ENCODE measurements around the gene ATG4D.
A peak's percentile ranks its signal among the peaks of the same experiment; 100 is the strongest.

Gene ATG4D

DNA sequence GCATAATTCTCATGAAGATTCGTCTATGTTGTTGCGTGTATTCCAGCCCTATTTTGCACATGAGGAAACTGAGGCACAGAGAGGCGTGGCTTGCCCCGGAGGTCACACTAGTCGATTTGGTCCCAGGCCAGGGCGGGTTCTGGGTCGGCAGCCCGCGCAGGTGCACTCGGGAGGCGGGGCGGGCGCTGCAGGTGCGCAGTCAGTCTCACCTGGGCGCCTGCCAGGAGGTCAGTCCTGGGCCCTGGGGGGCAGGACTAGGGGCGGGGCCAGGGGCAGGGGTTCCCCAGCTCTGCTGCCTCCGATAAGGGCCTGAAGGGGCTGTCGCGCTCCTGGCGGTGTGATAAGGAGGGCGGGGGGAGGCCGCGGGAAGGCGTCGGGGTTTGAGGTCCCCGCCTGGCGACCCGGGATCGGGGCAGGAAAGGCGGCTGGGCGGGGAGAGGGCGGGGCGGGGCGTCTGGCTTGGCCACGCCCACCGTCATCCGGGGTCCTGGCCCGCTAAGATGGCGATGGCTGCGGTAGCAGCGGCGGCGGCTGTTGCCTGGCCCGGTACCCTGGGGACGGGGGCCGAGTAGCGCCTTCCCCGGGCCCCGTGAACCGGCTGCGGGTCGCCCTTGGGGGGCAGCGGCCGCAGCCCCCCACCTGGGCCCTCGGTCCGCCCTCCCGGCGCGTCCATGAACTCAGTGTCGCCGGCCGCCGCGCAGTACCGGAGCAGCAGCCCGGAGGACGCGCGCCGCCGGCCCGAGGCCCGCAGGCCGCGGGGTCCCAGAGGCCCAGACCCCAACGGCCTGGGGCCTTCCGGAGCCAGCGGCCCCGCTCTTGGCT, at the start of gene ATG4D:
Gene ATG4D (plus strand): TSS at position 485 of the 822 bp plus-strand sequence. CDS start 187 bp downstream, at position 672.
- DNase-seq = peak; percentile 87

DNA sequence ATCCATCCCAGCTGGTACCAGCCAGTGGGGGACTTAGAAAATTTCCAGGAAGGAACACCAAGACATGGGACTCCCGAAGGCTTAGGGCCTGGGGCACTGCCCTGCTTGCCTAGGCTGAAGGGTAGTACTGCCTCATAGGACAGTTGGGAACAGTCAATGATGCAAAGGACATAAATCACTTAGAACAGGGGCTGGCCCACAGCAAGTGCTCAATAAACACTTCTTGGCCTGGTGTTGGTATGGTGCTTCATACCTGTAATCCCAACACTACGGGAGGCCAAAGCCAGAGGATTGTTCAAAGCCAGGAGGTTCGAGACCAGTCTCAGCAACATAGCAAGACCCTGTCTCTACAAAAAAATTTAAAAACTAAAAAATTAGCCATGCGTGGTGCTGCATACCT, 46.3 kb upstream of the ATG4D start:
- DNase-seq = no peak

DNA sequence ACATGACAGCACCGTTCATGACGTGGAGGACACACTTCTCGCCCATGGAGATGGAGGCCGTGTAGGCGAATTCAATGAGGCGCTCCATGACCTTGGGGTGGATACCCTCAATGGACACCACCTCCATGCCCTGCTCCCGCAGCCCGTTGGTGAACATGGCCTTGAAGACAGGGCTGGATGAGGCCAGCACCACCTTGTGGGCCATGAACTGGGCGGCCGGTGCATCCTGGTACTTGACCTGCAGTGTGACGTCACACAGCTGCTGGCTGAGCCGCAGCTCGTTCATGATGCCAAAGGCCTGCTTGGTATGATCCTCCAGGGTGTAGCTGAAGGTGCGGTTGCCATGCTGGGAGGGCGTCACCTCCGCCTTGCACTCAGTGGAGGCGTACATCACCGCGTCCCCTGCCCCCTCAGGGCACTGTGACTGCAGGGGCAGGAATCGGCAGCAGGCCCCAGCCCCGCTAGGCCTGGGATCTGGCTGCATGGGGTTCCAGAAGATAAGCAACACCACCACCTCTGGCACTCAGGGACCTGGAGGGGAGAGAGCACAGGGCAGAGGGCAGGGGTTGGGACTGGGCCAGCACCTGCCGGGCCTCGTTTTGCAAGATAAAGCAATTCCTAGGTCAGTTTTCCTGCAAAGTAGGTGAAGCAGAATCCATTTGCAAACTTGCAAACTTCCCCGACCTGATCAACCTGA, 44.0 kb upstream of the ATG4D start:
- no peak for DNase-seq

DNA sequence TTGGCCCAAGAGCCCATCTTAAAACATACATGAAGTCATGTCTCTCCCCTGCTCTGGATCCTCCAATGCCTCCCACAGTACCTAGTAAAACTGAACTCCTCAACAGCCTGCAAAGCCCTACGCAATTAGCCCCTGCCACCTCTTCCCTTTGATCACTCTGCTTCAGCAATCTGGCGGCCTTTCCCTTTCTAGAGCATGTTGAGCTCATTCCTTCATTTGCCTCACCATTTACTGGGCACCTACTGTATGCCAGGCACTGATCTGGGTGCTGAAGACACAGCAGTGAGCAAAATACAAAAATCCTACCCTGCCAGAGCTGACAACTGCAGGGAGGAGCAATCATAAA, 43.5 kb upstream of the ATG4D start:
- DNase-seq = no peak

DNA sequence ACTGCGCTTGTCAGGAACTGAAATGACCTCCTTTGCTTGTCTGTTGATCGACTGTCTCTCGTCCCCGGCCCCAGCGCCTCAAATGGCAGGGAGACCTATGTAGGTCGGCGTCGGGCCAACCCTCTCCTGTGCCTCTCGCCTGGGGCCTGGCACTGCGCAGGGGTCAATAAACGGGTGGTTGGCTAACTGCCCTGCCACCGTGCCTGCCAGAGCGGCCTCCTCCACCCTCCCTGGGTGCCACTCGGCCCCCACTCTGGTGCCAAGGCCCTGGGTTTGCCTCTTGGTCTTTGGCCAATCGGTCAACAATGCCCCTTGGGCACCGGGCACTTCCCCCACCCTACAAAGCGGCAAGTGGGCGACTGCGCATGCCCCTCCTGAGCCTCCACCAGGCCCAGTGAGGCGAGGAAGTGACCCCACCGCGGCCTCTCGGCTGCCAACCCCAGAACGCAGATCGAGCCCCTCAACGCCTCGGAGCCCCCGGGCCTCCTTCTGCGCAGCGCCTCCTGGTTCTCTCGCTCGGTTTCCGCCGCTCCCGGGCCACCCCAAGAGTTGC, 41.7 kb upstream of the ATG4D start:
- DNase-seq = peak; percentile 39

DNA sequence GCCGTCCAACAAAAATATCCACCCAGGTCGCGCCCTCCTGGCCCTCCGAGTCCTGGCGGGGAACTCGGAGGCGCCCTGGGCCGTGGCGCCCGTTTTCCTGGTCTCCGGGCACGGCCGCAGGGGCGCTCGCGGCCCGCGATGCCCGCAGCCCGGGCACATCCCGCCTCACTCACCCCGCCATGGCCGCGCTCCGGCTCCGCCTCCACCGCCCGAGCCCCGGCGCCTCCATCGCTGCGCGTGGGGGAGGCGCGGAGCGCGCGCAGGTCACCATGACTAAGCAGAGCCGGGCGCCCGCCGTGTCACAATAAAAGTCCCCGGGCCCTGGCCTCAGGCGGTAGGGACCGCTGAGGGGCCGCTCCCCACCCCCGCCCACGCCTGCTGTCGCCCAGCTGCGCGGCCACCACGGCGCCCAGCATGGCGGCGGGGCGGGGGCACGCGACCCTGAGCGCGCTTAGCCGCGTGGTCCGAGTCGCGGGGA, 41.1 kb upstream of the ATG4D start:
- peak; percentile 88 for DNase-seq

DNA sequence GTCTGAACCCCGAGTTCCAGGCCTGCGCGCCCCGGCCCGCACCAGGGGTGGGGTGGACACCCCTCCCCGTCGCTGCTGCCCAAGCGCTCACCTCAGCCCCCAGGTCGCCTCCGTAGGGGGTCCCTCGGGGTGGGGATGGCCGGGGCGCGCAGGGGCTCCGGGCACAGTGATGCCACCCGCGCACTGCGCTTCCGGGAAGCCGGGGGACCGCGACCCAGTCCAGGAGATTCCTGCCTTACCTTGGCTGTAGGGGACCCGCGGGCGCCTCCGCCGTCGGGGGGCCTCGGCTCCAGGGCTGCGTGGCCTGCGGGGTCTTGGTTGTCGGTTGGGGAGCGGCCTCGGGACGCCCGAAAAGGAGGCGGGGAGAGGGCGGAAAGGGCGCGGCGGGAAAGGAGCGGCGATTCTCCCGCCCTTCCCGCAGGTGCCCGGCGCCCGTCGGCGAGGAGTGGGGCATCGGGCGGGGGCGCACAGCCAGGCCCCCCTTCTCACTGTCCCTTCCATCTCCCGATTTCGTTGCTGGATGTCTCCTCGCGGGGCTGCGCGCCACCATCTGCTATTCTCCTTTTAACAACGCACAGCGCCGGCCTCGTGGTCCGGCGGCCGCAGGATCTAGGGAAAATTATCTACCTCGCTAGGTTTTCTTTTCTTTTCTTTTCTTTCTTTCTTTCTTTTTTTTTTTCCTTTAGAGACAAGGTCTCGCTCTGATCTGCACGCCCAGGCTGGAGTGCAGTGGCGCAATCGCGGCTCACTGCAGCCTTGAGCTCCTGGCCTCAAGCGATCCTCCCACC, 40.5 kb upstream of the ATG4D start, which contains the start of gene KEAP1:
Gene KEAP1 (minus strand): TSS at position 355 of the 788 bp plus-strand sequence. CDS start 3,323 bp downstream, outside the sequence.
- DNase-seq = peak; percentile 25

DNA sequence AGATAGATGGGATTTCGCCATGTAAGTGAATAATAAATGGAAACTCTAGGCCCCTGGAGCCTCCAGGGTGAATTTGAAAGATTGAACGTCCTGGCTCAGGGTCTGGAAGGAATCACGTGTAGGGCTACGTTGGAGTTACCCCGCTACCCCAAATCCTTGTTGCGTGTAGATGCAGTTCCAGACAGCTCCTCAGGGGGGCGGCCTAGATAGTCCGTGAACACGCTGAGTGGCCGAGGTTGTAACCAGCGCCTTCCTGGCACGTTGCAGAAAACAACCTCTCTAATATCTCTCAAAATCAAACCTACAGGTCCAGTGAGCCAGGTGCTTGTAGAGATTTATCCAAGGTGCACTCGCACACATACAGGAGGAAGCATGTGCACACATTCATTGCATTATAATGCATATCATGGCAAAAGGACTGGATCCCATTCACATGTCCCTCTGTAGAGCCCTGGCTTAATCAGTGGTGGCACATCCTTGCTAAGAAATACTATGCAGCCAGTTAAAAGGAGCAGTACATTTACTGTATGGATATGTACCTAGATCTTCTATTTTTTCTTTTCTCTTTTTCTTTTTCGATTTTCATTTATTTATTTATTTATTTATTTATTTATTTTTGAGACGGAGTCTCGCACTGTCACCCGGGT, 38.0 kb upstream of the ATG4D start:
- peak; percentile 24 for DNase-seq

DNA sequence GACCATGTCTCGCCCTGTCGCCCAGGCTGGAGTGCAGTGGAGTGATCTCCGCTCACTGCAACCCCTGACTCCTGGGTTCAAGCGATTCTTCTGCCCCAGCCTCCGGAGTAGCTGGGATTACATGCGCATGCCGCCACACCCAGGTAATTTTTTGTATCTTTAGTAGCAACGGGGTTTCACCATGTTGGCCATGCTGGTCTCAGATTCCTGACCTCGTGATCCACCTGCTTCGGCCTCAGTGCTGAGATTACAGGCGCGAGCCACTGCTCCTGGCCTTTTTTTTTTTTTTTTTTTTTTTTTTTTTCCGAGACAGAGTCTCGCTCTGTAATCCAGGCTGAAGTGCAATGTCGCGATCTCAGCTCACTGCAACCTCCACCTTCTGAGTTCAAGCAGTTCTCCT, 35.7 kb upstream of the ATG4D start:
- DNase-seq = no peak

DNA sequence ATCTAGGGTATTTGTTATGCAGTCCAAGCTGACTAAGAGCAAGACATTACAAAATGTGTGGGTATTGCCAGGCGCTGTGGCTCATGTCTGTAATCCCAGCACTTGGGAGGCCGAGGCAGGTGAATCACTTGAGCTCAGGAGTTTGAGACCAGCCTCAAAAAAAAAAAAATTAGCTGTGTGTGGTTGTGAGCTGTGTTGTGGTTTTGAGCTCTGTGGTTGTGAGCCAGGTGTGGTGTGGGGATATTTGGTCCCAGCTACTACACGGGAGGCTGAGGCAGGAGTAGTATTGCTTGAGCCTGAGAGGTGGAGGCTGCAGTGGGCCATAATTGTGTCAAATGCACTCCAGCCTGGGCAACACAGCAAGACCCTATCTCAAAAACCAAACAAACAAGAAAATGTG, 35.0 kb upstream of the ATG4D start:
- DNase-seq = no peak

DNA sequence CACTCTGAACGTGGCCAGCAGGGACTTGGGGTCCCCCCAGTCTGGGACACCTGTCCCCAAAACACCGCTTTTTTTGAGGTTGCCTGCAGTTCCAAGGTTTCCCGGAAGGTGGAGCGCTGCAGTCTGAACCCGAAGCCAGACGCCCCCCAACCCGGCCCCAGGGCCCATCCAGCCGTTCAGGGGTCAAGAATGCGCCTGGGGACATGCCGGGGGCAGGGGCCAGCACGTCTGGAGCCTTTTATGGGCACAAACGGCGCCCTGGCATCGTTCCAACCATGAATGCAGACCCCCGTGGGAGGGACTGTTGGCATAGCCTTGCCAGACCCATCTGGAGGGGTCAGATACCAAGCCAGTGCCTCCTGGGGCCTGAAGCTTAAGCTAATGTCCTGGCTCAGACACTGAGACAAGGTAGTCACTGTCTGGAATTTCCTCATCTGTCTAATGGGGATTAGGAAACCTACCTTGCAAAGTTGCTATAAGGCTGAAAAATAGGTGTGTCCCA, 33.4 kb upstream of the ATG4D start:
- DNase-seq = no peak

DNA sequence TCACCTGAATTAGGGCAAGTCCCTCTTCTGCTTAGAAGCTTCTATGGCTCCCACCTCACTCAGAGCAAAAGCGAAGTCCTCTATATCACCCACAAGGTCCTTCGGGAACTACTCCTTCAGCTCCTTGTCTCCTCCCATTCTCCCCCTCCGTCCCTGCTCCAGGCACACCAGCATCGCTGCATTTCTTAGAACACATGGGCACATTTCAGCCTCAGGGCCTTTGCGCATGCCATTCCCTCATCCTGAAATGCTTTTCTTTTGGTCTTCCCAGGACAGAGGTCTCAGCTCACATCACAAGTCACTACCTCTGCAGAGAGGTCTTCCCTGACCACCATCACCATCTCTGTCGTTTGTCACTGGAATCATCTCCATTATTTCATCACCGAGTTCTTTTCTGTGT, 30.5 kb upstream of the ATG4D start:
- no peak for DNase-seq

DNA sequence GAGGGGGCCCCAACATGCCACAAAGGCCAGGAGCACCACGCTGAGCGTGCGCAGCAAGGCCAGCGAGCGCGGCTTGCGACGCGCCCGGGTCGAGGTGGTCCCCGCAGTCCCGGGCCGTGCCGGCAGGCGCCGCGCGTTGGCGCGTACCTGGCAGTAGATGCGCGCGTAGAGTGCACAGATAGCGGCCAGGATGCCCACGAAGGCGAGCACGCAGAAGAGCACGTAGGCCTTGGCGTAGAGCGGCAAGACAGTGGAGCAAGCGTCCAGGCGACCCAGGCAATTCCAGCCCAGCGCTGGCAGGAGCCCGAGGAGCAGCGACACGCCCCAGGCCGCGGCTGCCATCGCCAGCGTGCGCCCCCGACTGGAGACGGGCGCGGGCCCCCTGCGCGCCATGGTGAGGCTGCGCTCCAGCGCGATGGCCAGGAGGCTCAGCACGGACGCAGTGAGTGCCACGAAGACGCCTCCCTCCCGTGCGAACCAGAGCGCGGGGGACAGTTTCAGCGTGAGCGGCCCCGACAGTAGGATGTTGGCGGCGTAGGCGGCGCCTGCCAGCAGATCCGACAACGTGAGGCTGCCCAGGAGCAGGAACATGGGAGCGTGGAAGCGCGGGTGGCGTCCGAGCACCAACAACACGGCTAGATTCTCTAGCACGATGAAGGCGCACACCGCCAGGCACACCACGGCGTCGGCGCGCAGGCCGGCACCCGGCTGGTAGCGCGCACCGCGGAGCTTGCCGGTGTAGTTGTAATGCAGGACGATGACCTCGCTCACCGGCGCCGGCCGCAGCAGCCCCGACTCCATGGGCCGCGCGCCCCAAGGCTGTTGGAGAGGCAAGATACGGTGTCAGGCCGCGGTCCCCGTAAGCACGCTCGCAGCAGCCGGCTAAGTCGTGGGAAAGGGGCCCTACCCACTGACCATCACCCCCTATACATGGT, 29.2 kb upstream of the ATG4D start:
- no peak for DNase-seq

DNA sequence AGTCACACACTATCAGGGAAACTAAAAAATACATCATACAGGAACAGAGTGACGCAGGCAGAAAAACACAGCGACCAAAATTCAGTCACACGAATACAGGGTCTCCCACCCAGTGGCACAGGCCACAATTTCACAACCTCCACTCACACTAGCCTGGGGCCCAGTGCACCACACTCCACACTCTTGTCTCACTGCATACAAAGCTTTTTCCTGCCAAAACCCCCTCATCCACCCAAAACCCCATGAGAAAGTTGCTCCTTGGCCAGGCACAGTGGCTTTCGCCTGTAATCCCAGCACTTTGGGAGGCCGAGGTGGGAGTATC, 27.7 kb upstream of the ATG4D start:
- no peak for DNase-seq

DNA sequence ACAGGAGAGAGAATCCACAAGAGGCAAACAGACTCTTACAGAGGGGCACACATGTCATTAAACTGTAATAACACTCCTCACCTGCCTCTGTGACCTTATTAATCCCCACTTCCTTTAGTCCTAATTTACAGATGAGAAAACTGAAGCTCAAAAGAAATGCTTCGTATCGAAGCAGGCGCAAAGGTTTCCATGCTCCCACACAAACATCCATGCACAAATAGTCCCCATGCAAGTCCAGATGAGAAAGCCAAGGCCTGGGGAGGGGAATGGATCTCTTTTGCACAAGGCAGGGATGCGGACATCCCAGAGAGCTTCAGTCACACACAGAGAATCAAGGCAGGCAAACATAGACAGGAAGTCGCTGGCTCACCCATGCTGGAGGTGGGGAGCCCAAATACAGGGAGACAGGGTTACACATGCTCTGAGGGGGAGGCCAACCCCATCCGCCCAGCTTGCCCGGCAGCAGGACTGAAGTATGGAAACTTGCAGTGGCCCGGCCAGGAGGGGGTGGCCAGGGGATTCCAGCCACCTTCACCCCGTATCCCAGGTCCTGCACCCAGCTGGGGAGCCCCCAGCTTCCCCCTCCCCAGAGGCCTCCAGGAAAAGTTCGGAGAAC, 26.9 kb upstream of the ATG4D start:
- DNase-seq = no peak

DNA sequence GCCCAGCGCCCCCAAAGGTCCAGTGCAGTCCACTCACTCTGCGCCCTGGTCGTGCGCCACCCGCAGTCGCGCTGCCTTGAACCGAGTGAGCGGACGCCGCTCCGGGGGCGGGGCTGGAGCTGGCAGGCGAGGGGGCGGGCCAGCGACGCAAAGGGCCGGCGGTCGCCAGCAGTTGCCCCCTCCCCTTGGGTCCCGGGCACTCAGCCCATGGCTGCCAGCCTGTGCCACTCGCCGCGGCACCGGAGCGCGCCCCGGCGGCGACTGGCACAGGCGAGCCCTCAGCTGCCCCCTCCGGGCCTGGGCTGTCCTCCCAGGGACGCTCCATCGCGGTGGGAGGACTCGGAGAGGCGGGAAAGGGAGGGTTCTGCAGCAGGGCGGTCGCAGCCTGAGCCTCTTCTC, 26.3 kb upstream of the ATG4D start, which contains the start of gene S1PR5:
Gene S1PR5 (minus strand): TSS at position 87 of the 399 bp plus-strand sequence. CDS start 2,436 bp downstream, outside the sequence.
- no peak for DNase-seq

DNA sequence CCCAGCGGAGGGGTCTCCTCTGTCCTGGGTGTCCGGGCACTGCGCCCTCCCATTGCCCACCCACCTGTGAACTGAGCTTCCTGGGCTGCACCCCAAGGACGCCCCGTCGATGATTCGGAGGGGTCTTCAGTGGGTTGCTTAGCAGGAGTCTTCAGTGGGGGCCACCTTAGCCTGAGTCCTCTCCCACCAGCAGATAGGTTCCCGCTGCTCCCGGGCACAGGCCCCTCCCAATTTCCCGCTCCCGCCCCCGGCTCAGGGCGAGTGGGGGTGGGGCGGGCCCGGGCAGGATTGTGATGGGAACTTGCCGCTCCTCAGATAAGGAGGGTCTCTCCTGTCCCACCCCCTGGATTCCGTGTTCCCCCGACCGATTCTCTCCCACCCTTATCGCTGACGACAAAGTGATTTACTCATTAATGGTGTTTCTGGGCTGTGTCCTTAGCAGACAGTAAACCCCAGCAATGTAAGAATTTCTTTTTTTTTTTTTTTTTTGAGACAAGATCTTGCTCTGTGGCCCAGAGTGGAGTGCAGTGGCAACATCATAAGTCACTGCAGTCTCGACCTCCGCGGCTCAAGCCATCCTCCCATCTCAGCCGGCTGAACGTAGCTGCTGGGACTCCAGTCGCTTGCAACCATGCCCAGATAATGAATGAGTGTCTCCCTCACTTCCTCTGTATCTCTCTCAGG, 25.8 kb upstream of the ATG4D start:
- peak; percentile 8 for DNase-seq

DNA sequence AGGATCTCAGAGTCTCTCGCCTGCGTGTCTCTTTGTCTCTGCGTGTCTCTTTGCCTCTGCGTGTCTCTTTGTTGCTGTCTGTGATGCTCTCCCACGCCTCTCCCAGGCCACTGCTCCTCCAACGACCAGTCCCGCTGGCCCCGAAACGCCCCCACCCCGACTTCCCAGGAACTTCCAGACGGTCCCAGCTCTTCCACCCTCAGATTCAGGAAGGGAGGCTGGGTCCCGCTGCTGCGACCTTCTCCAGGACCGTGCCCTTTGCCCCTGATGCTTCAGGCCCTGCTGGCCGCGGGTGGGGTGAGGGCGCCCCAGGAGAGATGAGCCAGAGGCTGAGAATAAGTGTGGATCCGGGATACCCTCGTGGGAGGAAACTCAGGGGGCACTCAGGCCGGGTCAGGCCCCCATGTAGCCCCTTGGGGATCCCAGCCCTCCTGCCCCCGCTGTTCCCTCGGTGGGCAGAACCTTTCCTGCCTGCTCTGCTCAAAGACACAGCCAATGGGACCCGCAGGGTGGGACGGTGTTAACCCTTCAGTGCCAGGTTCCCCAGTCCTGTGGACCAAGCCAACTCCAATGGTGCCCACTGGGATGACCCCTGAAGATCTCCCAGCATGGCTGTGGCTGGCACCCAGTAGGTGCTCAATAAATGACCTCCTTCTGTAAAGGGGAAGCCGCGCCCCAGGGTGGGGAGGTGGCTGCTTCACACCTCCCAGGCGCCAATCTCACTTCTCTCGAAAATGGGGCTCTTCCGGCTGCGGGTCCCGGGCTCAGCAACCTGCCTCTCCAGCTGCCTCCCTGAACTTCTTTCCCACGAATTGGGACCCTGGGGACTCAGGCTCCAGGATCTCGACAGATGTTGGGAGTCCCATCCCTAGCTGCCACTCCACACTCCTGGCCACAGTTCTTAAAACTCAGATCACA, 25.0 kb upstream of the ATG4D start:
- no peak for DNase-seq

DNA sequence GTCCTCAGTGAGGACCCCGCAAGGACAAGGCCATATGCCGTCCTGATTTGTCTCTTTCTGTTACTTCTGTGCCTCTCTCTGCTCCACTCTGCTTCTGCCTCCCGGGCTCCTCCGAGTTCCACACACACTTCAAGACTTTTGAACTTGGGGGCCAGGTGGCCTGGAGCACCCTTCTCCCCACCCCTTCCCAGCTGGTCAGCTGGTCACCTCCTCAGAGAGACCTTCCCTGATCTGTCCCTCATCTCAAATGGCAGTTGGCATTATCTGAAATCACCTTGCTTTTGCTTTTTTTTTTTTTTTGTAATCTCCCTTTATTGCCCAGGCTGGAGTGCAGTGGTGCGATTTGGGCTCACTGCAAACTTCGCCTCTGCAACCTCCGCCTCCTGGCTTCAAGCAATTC, 24.3 kb upstream of the ATG4D start:
- no peak for DNase-seq

All from NCI-H1436 (cell line).